GM11168 (cell line): ENCODE results near the gene NSD1.
"Not testable (repeated sequence)": the region's sequence is repeated elsewhere in the genome, so short reads cannot be mapped to it uniquely, and the experiment has no call there.

Experiments
- in situ Hi-C: fragments of 300-500 bp; cut with MboI; formaldehyde crosslinking; loops from one replicate; pipeline ENCODE4 v1.12.0; 2022; ENCODE audit warnings: low sequenced_read_pairs; ENCODE audit not compliant: unreplicated experiment

Gene NSD1

GRCh38 chr5:177225798-177226197 lies 92.2 kb downstream of the NSD1 start:
- in situ Hi-C loops, result no loop called here

GRCh38 chr5:177226860-177227259 lies 93.3 kb downstream of the NSD1 start:
- in situ Hi-C loops, result no loop called here

GRCh38 chr5:177228751-177229150 lies 95.2 kb downstream of the NSD1 start:
- in situ Hi-C loops, result no loop called here

GRCh38 chr5:177230660-177231059 lies 97.1 kb downstream of the NSD1 start:
- in situ Hi-C loops, result loop anchor here (10.0 kb wide), 1 partner anchor 116 kb away; no protein-coding TSS in a partner anchor

GRCh38 chr5:177231479-177232250 lies 98.1 kb downstream of the NSD1 start:
- in situ Hi-C loops, result loop anchor here (10.0 kb wide), 1 partner anchor 117 kb away; no protein-coding TSS in a partner anchor

GRCh38 chr5:177232358-177232757 lies 98.8 kb downstream of the NSD1 start:
- in situ Hi-C loops, result loop anchor here (10.0 kb wide), 1 partner anchor 118 kb away; no protein-coding TSS in a partner anchor

- in situ Hi-C loops, result loop anchor here (10.0 kb wide), 1 partner anchor 118 kb away; no protein-coding TSS in a partner anchor
Measured at GRCh38 chr5:177232761-177233160, 99.2 kb downstream of the NSD1 start.

- in situ Hi-C loops, result loop anchor here (10.0 kb wide), 1 partner anchor 118 kb away; no protein-coding TSS in a partner anchor
Measured at GRCh38 chr5:177233206-177233605, 99.6 kb downstream of the NSD1 start.

- in situ Hi-C loops, result loop anchor here (10.0 kb wide), 1 partner anchor 119 kb away; no protein-coding TSS in a partner anchor
Measured at GRCh38 chr5:177233802-177234201, 100.2 kb downstream of the NSD1 start.

GRCh38 chr5:177234841-177235240 lies 101.3 kb downstream of the NSD1 start:
- in situ Hi-C loops, result loop anchor here (10.0 kb wide), 1 partner anchor 120 kb away; no protein-coding TSS in a partner anchor

- in situ Hi-C loops, result no loop called here
Measured at GRCh38 chr5:177241768-177242167, 108.2 kb downstream of the NSD1 start.

GRCh38 chr5:177242304-177242703 lies 108.7 kb downstream of the NSD1 start:
- in situ Hi-C loops, result no loop called here

- in situ Hi-C loops, result no loop called here
Measured at GRCh38 chr5:177249761-177250537, 116.4 kb downstream of the NSD1 start.

- in situ Hi-C loops, result no loop called here
Measured at GRCh38 chr5:177253252-177253651, 119.7 kb downstream of the NSD1 start.

- in situ Hi-C loops, result no loop called here
Measured at GRCh38 chr5:177256296-177256695, 122.7 kb downstream of the NSD1 start.

GRCh38 chr5:177258711-177259110 lies 125.1 kb downstream of the NSD1 start:
- in situ Hi-C loops, result not testable (repeated sequence)

GRCh38 chr5:177260961-177261360 lies 127.4 kb downstream of the NSD1 start:
- in situ Hi-C loops, result no loop called here

- in situ Hi-C loops, result no loop called here
Measured at GRCh38 chr5:177261510-177261909, 127.9 kb downstream of the NSD1 start.

- in situ Hi-C loops, result no loop called here
Measured at GRCh38 chr5:177264178-177264577, 130.6 kb downstream of the NSD1 start.

- in situ Hi-C loops, result no loop called here
Measured at GRCh38 chr5:177265395-177265794, 131.8 kb downstream of the NSD1 start.
